Ascending aorta (tissue), 2 donors: ENCODE measurements around the gene ZFPL1. TPM values are rescaled to one million over a fixed set of nuclear protein-coding genes. Genes with fewer than 3 reads are reported as not detected.

Experiments used
- DNase-seq, 2 donors: peaks; one replicate each; pipeline ENCODE4 v3.0.0-alpha.2; 2019; ENCODE audit warnings: low spot score in 2 of 2
- H3K27ac ChIP-seq, 2 donors: fragments of 200-600 bp; sonication (generic); one replicate each; pipeline ENCODE4 v1.5.1; 2016 to 2017; ENCODE audit warnings: mild to moderate bottlenecking in 1 of 2
- H3K27me3 ChIP-seq: fragments of 200-600 bp; sonication (generic); one replicate; pipeline ENCODE4 v1.5.1; 2017
- H3K36me3 ChIP-seq, 2 donors: fragments of 200-600 bp; sonication (generic); one replicate each; pipeline ENCODE4 v1.5.1; 2016
- H3K4me1 ChIP-seq, 2 donors: fragments of 200-600 bp; sonication (generic); one replicate each; pipeline ENCODE4 v1.5.1; 2016 to 2017; ENCODE audit warnings: mild to moderate bottlenecking in 1 of 2
- H3K4me3 ChIP-seq, 2 donors: fragments of 200-600 bp; sonication (generic); one replicate each; pipeline ENCODE4 v1.5.1; 2016 to 2017; ENCODE audit warnings: mild to moderate bottlenecking in 1 of 2
- H3K9me3 ChIP-seq, 2 donors: fragments of 200-600 bp; sonication (generic); one replicate each; pipeline ENCODE4 v1.5.1; 2016
- intact Hi-C: fragments of 100-400 bp; cut with DNase I; formaldehyde crosslinking; loops from one replicate; pipeline ENCODE4 v1.15.1; 2023
- total RNA-seq: library from RNA; depleted of rRNA; stranded (reverse); fragments of >200 nt; gene quantifications from one replicate; pipeline ENCODE4 v1.1.0, GENCODE V29; 2016
- TF ChIP-seq, protein P1 (sequence below), 3 experiments: fragments of 200-600 bp in 2 of 3; fragments of 450-650 bp in 1 of 3; sonication (generic) in 2 of 3; IDR thresholded peaks; one replicate each; pipeline ENCODE4 v1.5.1; 2016 to 2019; ENCODE audit warnings: antibody characterized with exemption in 3 of 3, mild to moderate bottlenecking in 1 of 3, moderate library complexity in 1 of 3

The ZFPL1 gene
- total RNA-seq, 1 donor from 2014 or later: 93.6 TPM

DNA sequence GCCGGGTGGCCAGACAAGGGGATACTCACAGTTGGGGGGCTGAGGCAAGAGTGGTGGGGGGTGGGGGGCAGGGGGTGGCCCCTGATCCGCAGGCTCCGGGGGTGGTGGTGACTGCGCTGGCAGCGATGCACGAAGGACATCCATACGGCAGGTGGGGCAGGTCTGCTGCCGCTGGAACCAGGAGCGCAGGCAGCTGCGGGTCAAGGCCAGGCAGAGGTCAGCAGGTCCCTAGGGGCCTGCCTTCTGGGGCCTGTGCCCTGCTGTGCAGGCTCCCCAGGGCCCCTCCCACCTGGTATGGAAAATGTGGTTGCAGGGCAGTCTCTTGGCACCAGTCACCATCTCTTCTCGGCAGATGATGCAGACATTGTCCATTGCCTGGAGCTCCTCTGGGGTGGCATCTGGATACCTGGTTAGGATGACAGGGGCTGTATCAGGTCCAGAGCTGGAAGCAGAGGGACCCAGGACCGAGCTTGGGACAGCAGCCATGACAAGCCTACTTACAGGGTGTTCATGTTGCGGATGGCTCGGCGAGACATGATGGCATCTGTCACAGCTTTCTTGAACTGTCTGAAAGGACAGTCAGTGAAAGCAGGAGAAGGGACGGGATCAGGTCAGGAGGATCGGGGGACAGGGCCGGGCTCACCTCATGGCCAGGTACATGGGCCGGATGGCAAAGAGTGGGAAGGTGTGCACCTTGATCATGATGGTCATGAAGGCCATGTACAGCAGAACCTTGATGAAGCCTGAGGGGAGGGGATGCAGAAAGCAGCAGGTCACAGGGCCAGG, 46.8 kb downstream of the ZFPL1 start:
- TF ChIP-seq, protein P1, sequence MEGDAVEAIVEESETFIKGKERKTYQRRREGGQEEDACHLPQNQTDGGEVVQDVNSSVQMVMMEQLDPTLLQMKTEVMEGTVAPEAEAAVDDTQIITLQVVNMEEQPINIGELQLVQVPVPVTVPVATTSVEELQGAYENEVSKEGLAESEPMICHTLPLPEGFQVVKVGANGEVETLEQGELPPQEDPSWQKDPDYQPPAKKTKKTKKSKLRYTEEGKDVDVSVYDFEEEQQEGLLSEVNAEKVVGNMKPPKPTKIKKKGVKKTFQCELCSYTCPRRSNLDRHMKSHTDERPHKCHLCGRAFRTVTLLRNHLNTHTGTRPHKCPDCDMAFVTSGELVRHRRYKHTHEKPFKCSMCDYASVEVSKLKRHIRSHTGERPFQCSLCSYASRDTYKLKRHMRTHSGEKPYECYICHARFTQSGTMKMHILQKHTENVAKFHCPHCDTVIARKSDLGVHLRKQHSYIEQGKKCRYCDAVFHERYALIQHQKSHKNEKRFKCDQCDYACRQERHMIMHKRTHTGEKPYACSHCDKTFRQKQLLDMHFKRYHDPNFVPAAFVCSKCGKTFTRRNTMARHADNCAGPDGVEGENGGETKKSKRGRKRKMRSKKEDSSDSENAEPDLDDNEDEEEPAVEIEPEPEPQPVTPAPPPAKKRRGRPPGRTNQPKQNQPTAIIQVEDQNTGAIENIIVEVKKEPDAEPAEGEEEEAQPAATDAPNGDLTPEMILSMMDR (IDR thresholded peaks at IDR 0.05): no peak
- H3K36me3 ChIP-seq: peaks cover 70 to 72% of the 10 kb centered on the region in 2 donors
- no peaks in the 10 kb centered on the region for H3K27me3 ChIP-seq
- H3K4me3 ChIP-seq: no peak overlapping the region
- no peak overlapping the region for H3K27ac ChIP-seq
- no peaks in the 10 kb centered on the region for H3K9me3 ChIP-seq
- DNase-seq: peak in 1 of 2 donors; percentile 55
- peaks cover 11 to 20% of the 10 kb centered on the region in 2 donors for H3K4me1 ChIP-seq
- intact Hi-C loops: no loop called here

DNA sequence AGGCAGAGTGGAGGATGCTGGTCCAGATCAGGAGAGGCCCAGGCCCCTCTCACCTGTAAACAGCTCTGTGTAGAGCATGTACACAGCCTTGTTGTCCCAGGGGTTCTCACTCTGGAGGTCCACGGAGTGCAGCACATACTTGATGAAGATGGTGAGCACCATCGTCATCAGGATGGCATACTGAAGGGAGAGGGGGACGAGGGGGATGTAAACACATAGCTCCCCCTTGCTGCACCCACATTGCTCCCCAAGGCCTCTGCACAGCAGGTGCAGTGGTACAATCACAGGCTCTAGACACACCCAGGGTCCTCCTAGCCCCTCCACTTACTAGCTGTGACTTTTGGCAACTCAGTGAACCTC, 47.4 kb downstream of the ZFPL1 start:
- Histone ChIP-seq H3K36me3 (peaks cover 64 to 68% of the 10 kb centered on the region in 2 donors), H3K27me3 (no peaks in the 10 kb centered on the region), H3K9me3 (no peaks in the 10 kb centered on the region), H3K27ac (no peak overlapping the region), H3K4me1 (peaks cover 11 to 24% of the 10 kb centered on the region in 2 donors), H3K4me3 (no peak overlapping the region)
- TF ChIP-seq, protein P1 (IDR thresholded peaks at IDR 0.05): no peak
- intact Hi-C loops: no loop called here
- DNase-seq: peak in 1 of 2 donors; percentile 55

DNA sequence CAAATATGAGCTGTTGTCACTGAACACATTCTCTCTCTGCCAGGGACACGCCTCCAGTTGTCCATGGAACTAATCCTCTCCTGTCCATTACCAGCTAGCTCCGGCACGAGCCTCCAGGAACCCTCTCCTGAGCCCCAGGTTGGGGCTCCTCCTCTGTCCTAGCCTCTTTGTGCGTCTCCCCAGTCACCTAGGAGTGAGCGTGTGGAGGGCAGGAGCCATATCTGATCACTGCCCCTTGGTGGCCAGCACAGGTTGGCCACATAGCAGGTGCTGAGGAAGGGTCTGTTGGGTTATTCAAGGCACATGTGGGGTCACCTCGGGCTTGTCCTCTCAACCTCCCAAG, 47.8 kb downstream of the ZFPL1 start:
- TF ChIP-seq, protein P1 (IDR thresholded peaks at IDR 0.05): no peak
- Histone ChIP-seq H3K27ac (peak overlapping the region in 1 of 2 donors; percentile 99), H3K4me1 (peaks cover 11 to 24% of the 10 kb centered on the region in 2 donors), H3K4me3 (no peak overlapping the region), H3K36me3 (peaks cover 59 to 63% of the 10 kb centered on the region in 2 donors), H3K9me3 (no peaks in the 10 kb centered on the region), H3K27me3 (no peaks in the 10 kb centered on the region)
- peak in 1 of 2 donors; percentile 58 for DNase-seq
- intact Hi-C loops: no loop called here

DNA sequence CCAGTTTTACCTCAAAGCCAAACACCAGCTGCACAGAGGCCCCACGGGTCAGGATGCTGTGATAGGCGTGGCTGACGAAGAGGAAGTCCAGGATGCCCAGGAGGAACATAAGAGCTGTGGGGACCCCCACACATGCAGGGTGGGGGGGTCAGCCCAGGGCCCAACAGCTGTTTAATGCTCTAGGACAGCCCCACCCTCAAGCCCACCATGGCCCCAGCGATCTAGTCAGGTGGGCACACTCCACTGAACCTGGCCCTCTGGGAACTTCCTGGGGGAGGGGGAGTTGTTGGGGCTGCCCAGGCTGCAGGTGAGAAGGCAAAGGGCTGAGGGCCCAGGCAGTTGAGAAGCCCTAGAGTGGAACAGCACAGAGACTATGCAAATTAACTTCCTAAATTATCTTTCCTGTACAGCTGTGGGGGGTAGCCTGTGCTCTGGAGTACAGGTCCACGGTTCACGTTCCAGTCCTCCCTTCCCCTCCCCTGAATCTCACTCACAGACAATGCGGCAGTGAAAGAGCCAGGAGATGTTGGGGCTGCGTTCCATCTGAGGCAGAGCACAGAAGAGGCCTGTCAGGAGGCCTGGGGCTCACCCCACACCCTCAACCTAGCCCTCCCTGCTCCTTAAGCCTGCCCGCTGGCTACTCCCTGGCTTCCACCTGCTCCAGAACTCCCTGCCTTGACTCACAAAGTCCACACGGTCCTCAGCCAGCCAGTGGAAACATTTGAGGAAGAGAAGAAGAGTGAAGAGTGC, 48.4 kb downstream of the ZFPL1 start:
- Histone ChIP-seq H3K9me3 (no peaks in the 10 kb centered on the region), H3K27me3 (no peaks in the 10 kb centered on the region), H3K36me3 (peaks cover 56 to 58% of the 10 kb centered on the region in 2 donors), H3K27ac (peak overlapping the region; percentile 95 to 99), H3K4me1 (peaks cover 11 to 24% of the 10 kb centered on the region in 2 donors), H3K4me3 (peak overlapping the region in 1 of 2 donors; percentile 99)
- TF ChIP-seq, protein P1 (IDR thresholded peaks at IDR 0.05): no peak
- intact Hi-C loops: no loop called here
- peak in 1 of 2 donors; percentile 60 for DNase-seq

DNA sequence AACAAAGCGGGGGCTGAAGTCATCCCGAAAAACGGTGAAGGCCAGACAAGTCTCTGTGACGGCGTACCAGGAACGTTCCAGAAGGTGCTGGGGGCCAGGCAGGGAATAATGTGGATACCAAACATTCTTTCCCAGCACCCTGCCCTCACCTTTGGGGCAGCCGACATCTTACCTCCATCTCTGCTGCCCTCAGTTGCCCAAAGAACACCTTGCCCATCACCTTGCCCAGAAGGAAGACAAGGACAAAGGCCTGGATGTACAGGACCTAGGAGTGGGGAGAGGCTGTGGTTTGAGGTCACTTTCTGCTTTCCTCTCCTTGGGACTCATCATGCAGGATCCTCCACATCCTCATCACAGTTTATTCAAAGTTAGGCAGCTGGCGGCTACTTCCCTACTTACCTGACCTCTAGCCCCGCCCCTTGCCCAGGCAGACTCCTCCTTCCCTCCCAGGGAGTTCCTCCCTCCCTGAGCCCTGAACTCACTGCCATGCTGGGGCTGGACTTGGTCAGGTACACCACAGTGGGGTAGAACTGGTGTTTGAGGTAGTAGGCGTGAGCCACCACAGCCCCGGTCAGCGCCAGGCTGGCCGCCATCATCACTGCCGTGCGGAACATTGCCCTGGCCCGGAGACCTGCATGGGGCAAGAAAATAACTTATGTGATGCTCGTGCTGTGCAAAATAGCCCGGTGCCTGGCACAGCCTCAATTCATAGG, 49.1 kb downstream of the ZFPL1 start:
- Histone ChIP-seq H3K27ac (peak overlapping the region; percentile 95 to 99), H3K4me3 (peak overlapping the region; percentile 89 to 99), H3K36me3 (peaks cover 48 to 50% of the 10 kb centered on the region in 2 donors), H3K9me3 (no peaks in the 10 kb centered on the region), H3K27me3 (no peaks in the 10 kb centered on the region), H3K4me1 (peaks cover 11 to 24% of the 10 kb centered on the region in 2 donors)
- peak in 1 of 2 donors; percentile 66 for DNase-seq
- TF ChIP-seq, protein P1 (IDR thresholded peaks at IDR 0.05): no peak
- intact Hi-C loops: no loop called here
